Iris pigment epithelial cell (primary cell): ENCODE measurements around the gene ABCB7.
"Not testable (repeated sequence)": the region's sequence is repeated elsewhere in the genome, so short reads cannot be mapped to it uniquely, and the experiment has no call there.

Experiments
- DNase-seq: peaks from one replicate; pipeline ENCODE4 v3.0.0-alpha.2; 2011; ENCODE audit warnings: low read depth

Gene ABCB7

DNA sequence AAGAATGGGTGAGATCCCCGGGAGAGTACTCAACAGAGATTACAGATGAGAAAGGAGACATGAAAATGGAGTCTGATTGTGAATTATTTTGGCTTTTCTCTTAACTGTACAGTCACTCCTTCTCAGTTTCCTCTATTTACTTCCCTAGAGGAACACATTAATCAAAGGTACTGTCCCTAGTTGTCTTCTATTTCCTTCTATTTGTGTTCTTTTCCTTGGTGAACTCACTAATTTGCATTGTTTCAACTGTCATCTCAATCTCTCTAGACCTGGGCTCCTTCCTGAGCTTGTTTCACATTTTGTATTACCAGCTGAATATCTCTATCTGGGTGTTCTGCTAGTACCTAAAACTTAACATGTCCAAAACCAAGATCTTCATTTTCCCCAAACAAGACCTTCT, 59.8 kb downstream of the ABCB7 start:
- DNase-seq = no peak

- DNase-seq = peak; percentile 5
These were observed 69.3 kb downstream of the ABCB7 start for GRCh38 chrX:75086731-75087195.

DNA sequence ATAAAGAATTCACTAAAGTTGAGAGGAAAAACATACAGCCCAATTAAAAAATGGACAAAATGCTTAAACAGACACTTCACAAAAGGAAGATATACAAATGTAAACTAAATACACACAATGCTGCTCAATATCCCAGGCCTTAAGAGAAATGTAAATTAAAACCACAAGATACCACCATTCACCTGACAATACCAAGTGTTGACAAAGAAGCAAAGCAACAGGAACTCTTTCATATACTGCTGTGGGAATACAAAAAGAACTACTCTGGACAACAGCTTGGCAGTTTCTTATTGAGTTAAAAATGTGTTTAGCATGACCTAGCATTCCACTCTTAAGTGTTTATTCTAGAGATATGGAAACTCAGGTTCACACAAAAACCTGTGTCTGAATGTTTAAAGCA, 71.3 kb downstream of the ABCB7 start:
- no peak for DNase-seq

DNA sequence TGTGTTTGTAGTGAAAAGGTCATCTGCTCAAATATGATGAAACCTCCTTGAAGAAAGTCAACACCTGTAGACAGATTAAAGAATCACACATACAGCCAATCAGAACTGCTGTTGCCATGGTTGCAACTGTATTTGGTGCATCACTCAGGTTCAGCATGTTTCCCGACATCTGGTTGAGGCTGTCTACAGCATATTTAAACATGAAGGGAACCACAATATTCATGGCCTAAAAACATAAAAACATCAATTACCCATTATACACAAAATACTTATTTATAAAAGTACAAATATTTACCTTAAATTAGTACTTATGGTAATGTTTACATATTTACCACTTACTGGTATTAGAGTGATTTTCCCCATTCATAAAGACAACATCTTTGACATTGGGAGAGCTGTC, 79.7 kb downstream of the ABCB7 start:
- DNase-seq = no peak

DNA sequence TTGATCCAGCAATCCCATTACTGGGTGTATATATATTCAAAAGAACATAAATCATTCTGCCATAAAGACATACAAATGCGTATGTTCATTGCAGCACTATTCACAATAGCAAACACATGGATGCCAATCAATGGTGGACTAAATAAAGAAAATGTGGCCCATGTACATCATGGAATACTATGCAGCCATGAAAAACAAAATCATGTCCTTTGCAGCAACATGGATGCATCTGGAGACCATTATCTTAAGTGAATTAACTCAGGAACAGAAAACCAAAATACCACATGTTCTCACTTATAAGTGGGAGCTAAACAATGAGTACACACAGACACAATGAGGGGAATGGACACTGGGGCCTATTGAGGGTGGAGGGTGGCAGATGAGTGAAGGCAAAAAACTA, 81.6 kb downstream of the ABCB7 start:
- no peak for DNase-seq

GRCh38 chrX:75071334-75071733, 84.7 kb downstream of the ABCB7 start:
- DNase-seq = no peak

- peak; percentile 46 for DNase-seq
These were observed 88.2 kb downstream of the ABCB7 start for GRCh38 chrX:75067931-75068330.

DNA sequence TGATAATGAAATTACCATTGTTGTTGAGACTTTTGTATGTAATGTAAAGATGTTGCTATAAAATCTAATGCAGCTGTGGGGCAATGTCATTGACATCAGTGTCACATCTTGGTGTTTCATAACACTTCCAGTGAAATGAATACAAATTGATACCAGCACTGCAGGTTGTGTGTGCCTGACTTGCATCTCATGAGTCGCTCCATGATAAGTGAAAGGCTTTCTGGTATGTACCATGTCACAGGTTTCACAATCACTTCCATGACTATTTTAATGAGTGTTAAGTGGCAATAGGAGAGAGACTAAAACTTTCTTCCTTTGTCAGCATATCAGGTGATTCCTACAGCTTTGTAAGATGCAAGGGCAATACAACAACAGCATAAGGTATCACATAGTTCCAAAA, 94.4 kb downstream of the ABCB7 start:
- DNase-seq = peak; percentile 15

GRCh38 chrX:75051047-75051446, 105.0 kb downstream of the ABCB7 start:
- DNase-seq = peak; percentile 1

- DNase-seq = no peak
These were observed 110.7 kb downstream of the ABCB7 start for GRCh38 chrX:75045369-75045768.

DNA sequence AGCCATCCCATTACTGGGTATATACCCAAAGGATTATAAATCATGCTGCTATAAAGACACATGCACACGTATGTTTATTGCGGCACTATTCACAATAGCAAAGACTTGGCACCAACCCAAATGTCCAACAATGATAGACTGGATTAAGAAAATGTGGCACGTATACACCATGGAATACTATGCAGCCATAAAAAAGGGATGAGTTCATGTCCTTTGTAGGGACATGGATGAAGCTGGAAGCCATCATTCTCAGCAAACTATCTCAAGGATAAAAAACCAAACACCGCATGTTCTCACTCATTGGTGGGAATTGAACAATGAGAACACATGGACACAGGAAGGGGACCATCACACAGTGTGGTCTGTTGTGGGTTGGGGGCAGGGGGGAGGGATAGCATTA, 111.9 kb downstream of the ABCB7 start:
- not testable (repeated sequence) for DNase-seq

GRCh38 chrX:75038925-75039324, 117.2 kb downstream of the ABCB7 start:
- DNase-seq = peak; percentile 45
